ENCODE results near the gene FAM3C.

The FAM3C gene

DNA sequence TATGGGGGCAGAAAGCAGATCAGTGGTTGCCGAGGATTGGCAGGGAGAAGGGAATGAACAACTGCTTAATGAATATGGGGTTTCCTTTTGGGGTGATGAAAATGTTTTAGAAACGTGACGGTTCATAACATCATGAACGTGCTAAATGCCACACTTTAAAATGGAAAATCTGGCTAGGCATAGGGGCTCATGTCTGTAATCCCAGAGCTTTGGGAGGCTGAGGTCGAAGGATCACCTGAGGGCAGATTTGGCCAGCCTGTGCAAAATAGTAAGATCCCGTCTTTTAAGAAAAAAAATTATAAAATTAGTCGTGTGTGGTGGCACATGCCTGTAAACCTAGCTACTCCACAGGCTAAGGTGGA is 3.1 kb downstream of the FAM3C start:
- Histone ChIP-seq H2AFZ (ENCODE audit: low read length, unreplicated experiment) (no peak overlapping the region), H3K4me3 (ENCODE audit: low read depth, low read length) (no peak overlapping the region), H3K4me1 (ENCODE audit: control insufficient read depth, insufficient read depth, low read length, unreplicated experiment) (peaks cover 11% of the 10 kb centered on the region), H3K79me2 (ENCODE audit: control insufficient read depth, insufficient read depth, low read length, unreplicated experiment) (peaks cover 76% of the 10 kb centered on the region), H3K27me3 (ENCODE audit: insufficient read depth, low read length) (no peaks in the 10 kb centered on the region), H3K27ac (ENCODE audit: low read depth, low read length) (no peak overlapping the region), H3K36me3 (ENCODE audit: insufficient read depth, low read length) (peaks cover 10% of the 10 kb centered on the region; the same call in 1 of the 2 replicates)

DNA sequence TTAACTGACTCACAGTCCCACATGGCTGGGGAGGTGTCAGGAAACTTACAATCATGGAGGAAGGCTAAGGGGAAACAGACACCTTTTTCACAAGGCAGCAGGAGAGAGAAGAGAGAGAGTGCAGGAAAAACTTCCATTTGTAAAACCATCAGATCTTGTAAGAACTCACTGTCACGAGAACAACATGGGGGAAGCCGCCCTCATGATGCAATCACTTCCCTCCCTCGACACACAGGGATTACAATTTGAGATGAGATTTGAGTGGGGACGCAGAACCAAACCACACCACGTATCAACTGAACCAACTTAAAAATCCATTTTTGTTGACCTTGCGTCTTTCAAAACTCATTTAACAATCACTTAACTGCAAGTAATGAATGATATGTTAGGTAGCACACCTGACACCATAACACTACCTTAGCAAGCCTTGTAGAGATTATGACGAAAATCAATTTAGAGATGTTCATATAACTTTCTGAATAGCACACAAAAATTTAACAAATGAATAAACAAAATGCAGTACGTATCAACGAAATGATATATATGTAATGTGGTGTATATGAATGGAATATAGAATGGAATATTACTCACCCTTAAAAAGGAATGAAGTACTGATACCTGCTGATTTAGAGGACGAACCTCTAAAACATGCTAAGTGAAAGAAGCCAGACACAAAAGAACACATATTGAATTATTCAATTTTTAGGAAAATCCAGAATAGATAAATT is 3.7 kb downstream of the FAM3C start:
- Histone ChIP-seq H3K27ac (ENCODE audit: low read depth, low read length) (no peak overlapping the region), H3K79me2 (ENCODE audit: control insufficient read depth, insufficient read depth, low read length, unreplicated experiment) (peaks cover 82% of the 10 kb centered on the region), H3K4me1 (ENCODE audit: control insufficient read depth, insufficient read depth, low read length, unreplicated experiment) (peaks cover 11% of the 10 kb centered on the region)

DNA sequence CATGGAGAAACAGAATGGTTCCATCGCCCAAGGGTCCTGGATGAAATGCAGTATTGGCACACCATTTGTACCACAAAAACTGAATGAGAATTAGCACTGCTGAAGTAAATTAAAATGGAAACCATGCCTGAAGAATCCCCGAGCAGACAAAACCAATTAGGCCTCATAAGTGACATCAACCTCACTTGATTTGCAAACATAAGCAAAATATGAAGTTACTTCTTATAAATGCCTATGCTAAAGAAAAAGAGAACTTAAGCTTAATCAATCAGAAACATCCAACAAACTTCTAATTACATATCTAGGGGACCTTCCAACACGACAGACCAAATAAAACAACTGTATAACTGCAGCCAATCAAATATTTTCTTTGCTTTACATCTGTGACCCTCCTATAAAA is 4.4 kb downstream of the FAM3C start:
- Histone ChIP-seq H2AFZ (ENCODE audit: low read length, unreplicated experiment) (no peak overlapping the region), H3K4me3 (ENCODE audit: low read depth, low read length) (no peak overlapping the region), H3K27ac (ENCODE audit: low read depth, low read length) (no peak overlapping the region), H3K4me1 (ENCODE audit: control insufficient read depth, insufficient read depth, low read length, unreplicated experiment) (peaks cover 9% of the 10 kb centered on the region), H3K36me3 (ENCODE audit: insufficient read depth, low read length) (peaks cover 10% of the 10 kb centered on the region; the same call in 1 of the 2 replicates), H3K27me3 (ENCODE audit: insufficient read depth, low read length) (no peaks in the 10 kb centered on the region), H3K79me2 (ENCODE audit: control insufficient read depth, insufficient read depth, low read length, unreplicated experiment) (peaks cover 89% of the 10 kb centered on the region)

More for the DNA sequence above, 3.7 kb downstream of the FAM3C start:
- no peak overlapping the region for H2AFZ ChIP-seq (ENCODE audit: low read length, unreplicated experiment)
- no peak overlapping the region for H3K4me3 ChIP-seq (ENCODE audit: low read depth, low read length)
- H3K36me3 ChIP-seq (ENCODE audit: insufficient read depth, low read length): peaks cover 10% of the 10 kb centered on the region; the same call in 1 of the 2 replicates
- H3K27me3 ChIP-seq (ENCODE audit: insufficient read depth, low read length): no peaks in the 10 kb centered on the region

DNA sequence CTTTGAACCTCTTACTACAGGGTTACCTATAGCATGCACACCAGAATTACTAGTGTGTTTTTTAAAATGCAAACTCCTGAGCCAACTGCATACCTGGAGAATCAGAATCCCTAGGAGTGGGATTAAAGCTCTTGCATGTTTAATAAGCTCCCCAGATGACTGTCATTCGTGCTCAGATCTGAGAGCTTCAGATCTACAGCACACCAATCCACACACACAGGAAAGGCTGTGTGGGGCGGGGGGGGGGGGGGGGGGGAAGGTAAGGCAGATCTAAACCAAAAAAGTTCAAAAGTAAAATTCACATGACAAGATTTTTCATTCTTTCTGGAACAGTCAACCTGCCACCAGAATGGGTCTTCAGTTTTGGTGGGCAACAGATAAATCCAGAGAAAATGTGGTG is 5.5 kb downstream of the FAM3C start:
- Histone ChIP-seq H3K27ac (ENCODE audit: low read depth, low read length) (no peak overlapping the region), H2AFZ (ENCODE audit: low read length, unreplicated experiment) (no peak overlapping the region), H3K4me3 (ENCODE audit: low read depth, low read length) (no peak overlapping the region), H3K27me3 (ENCODE audit: insufficient read depth, low read length) (no peaks in the 10 kb centered on the region), H3K79me2 (ENCODE audit: control insufficient read depth, insufficient read depth, low read length, unreplicated experiment) (peaks cover 95% of the 10 kb centered on the region), H3K36me3 (ENCODE audit: insufficient read depth, low read length) (peaks cover 10% of the 10 kb centered on the region; the same call in 1 of the 2 replicates), H3K4me1 (ENCODE audit: control insufficient read depth, insufficient read depth, low read length, unreplicated experiment) (peaks cover 14% of the 10 kb centered on the region)

DNA sequence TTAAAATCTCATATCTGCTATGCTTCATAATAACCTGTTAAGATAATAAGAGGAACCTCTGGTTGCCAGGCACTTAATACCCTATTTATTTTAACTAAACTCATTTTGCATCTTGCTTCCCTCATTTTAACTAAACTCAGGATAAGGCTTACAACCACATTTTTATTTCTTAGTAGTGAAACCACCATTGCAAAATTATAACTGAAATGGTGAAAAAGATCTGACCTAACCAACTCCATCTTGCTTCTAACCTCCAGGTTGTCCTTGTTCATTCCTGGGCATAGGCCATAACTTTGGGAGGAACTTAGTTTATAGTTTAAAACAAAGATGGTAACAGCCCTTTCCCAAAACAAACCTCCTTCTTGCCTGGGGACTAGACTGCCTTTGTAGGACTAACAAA is 6.0 kb downstream of the FAM3C start:
- Histone ChIP-seq H3K4me1 (ENCODE audit: control insufficient read depth, insufficient read depth, low read length, unreplicated experiment) (peaks cover 19% of the 10 kb centered on the region), H3K36me3 (ENCODE audit: insufficient read depth, low read length) (peaks cover 10% of the 10 kb centered on the region; the same call in 1 of the 2 replicates), H3K79me2 (ENCODE audit: control insufficient read depth, insufficient read depth, low read length, unreplicated experiment) (peaks cover 96% of the 10 kb centered on the region), H3K27me3 (ENCODE audit: insufficient read depth, low read length) (no peaks in the 10 kb centered on the region), H3K4me3 (ENCODE audit: low read depth, low read length) (no peak overlapping the region), H2AFZ (ENCODE audit: low read length, unreplicated experiment) (no peak overlapping the region), H3K27ac (ENCODE audit: low read depth, low read length) (no peak overlapping the region)

DNA sequence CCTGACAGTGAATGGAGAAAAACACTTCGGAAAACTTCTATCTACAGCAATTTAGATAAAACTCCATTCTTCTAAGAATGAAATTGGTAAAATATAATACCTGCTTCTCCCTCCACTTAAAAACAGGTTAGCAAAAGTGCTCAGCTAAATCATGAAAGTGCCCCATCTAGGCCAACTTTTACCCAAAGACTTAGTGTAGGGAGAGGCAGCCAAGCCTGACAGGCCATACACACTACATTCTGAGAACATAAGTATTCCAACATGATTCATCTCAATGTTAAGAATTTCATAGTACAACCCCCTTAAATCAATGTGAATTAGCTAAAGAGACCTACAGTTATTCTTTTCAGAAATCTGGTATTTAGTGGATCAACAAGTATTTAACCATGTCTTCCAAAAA is 7.2 kb downstream of the FAM3C start:
- Histone ChIP-seq H3K27me3 (ENCODE audit: insufficient read depth, low read length) (no peaks in the 10 kb centered on the region), H3K79me2 (ENCODE audit: control insufficient read depth, insufficient read depth, low read length, unreplicated experiment) (peaks cover 97% of the 10 kb centered on the region), H3K36me3 (ENCODE audit: insufficient read depth, low read length) (peaks cover 10% of the 10 kb centered on the region; the same call in 1 of the 2 replicates), H2AFZ (ENCODE audit: low read length, unreplicated experiment) (no peak overlapping the region), H3K27ac (ENCODE audit: low read depth, low read length) (no peak overlapping the region), H3K4me1 (ENCODE audit: control insufficient read depth, insufficient read depth, low read length, unreplicated experiment) (peaks cover 12% of the 10 kb centered on the region), H3K4me3 (ENCODE audit: low read depth, low read length) (no peak overlapping the region)

DNA sequence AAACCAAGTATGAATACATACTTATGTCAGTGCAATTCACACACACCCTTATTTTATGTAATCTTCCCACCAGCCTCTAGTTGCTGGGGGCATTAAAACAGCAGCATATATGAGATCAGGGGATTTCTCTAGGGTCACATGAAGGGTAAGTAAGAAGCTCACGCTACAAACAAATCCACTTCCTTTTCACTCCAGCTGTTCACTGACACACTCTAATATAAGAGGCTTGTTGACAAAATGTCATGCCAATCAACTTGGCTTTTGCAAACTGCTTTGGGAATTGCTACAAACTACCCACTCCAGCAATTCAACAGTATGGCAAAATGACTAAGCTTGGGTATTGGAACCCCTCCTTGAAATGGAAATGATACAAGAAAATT is 10.3 kb downstream of the FAM3C start:
- peaks cover 5% of the 10 kb centered on the region; the same call in 1 of the 2 replicates for H3K36me3 ChIP-seq (ENCODE audit: insufficient read depth, low read length)
- H3K27ac ChIP-seq (ENCODE audit: low read depth, low read length): no peak overlapping the region

DNA sequence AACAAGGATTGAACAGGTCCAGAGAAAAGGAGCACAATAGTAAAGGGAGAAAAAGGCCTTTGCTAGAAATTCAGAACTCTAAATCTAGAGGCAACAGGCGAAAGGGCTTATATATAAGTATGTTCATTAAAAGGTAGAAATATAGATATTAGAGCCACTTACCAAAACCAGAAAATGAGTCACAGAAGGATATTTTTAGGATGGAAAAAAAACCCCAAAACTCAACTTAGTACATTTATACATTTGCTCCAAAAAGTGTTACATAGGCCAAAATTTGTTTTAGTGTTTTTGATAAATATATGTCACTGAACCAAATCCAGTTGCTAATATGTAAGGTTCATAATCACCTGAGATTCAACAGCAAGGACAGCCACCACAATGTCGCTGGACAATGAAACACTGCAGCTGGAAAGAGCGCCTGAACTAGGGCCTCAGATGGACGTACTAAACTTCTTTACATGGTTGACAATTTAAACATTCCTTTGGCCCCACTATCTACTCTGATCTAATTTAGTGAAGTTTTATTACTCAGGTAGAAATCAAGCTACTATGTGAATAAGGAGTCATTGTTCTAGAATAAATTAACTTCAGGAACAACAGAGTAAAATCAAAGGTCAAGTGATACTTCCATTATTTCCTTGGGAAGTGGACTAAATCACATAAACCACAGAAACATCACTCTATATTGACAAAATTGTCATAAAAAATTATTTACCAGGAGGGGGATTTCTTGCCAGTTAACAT is 10.9 kb downstream of the FAM3C start:
- H2AFZ ChIP-seq (ENCODE audit: low read length, unreplicated experiment): no peak overlapping the region
- H3K36me3 ChIP-seq (ENCODE audit: insufficient read depth, low read length): peaks cover 6% of the 10 kb centered on the region; the same call in 1 of the 2 replicates
- H3K79me2 ChIP-seq (ENCODE audit: control insufficient read depth, insufficient read depth, low read length, unreplicated experiment): peaks cover 88% of the 10 kb centered on the region
- no peak overlapping the region for H3K27ac ChIP-seq (ENCODE audit: low read depth, low read length)
- no peak overlapping the region for H3K4me3 ChIP-seq (ENCODE audit: low read depth, low read length)
- no peaks in the 10 kb centered on the region for H3K27me3 ChIP-seq (ENCODE audit: insufficient read depth, low read length)
- peaks cover 12% of the 10 kb centered on the region for H3K4me1 ChIP-seq (ENCODE audit: control insufficient read depth, insufficient read depth, low read length, unreplicated experiment)

More for the DNA sequence above, 10.3 kb downstream of the FAM3C start:
- peaks cover 12% of the 10 kb centered on the region for H3K4me1 ChIP-seq (ENCODE audit: control insufficient read depth, insufficient read depth, low read length, unreplicated experiment)
- H3K4me3 ChIP-seq (ENCODE audit: low read depth, low read length): no peak overlapping the region
- peaks cover 91% of the 10 kb centered on the region for H3K79me2 ChIP-seq (ENCODE audit: control insufficient read depth, insufficient read depth, low read length, unreplicated experiment)
- no peaks in the 10 kb centered on the region for H3K27me3 ChIP-seq (ENCODE audit: insufficient read depth, low read length)
- no peak overlapping the region for H2AFZ ChIP-seq (ENCODE audit: low read length, unreplicated experiment)

DNA sequence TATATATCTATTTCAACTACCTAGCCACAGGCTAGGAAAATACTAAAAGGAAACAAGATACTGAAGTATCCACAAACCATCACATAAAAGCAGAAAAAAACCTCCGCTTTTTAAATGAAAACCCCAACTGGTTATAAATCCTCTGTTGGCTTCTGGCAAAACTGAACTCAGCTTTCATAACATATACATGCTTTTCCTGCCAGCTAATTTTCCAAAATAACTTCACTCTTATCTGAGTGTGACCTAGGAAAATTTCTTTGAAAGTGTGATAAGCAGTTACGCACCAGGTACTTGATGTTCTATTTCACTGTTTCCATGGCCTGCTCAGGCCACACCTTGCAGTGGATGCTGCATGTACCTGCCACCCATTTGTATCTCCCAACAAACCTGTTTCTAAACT is 11.8 kb downstream of the FAM3C start:
- Histone ChIP-seq H3K4me3 (ENCODE audit: low read depth, low read length) (no peak overlapping the region), H2AFZ (ENCODE audit: low read length, unreplicated experiment) (no peak overlapping the region), H3K27ac (ENCODE audit: low read depth, low read length) (no peak overlapping the region), H3K4me1 (ENCODE audit: control insufficient read depth, insufficient read depth, low read length, unreplicated experiment) (peaks cover 12% of the 10 kb centered on the region), H3K27me3 (ENCODE audit: insufficient read depth, low read length) (no peaks in the 10 kb centered on the region), H3K79me2 (ENCODE audit: control insufficient read depth, insufficient read depth, low read length, unreplicated experiment) (peaks cover 88% of the 10 kb centered on the region), H3K36me3 (ENCODE audit: insufficient read depth, low read length) (peaks cover 11% of the 10 kb centered on the region; the same call in 1 of the 2 replicates)

DNA sequence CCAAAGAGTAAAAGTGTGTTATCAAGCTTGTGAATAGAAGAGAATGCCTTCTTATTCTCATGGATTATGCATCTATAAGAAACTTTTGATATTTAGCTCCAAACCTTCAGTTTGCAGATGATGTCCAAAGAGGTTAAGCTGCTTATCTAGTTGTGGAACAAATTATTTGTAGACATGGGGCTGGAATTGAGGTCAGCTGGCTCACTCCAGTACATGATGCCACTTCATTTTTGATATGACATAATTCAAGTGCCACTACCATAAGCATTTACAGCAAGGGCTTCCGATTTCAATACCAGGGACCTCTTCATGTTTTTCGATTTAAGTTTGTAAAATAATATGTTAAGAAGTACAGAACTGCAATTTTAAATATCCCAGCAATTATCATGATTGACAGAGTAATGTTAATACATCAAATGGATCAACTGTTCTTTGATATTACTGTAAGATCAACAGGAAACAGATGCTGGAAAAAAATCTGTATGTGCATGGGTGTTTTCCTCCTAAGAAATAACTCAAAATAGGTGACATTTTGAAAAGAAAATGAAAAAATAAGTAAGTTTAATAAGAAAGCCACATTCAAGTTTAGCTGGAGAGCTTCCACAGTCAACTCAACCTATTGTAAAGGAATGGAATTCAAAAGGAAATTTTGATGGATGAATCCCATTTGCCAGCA is 12.7 kb downstream of the FAM3C start:
- Histone ChIP-seq H3K36me3 (ENCODE audit: insufficient read depth, low read length) (peaks cover 11% of the 10 kb centered on the region; the same call in 1 of the 2 replicates), H2AFZ (ENCODE audit: low read length, unreplicated experiment) (no peak overlapping the region), H3K27ac (ENCODE audit: low read depth, low read length) (no peak overlapping the region), H3K4me3 (ENCODE audit: low read depth, low read length) (no peak overlapping the region), H3K4me1 (ENCODE audit: control insufficient read depth, insufficient read depth, low read length, unreplicated experiment) (peaks cover 12% of the 10 kb centered on the region), H3K27me3 (ENCODE audit: insufficient read depth, low read length) (no peaks in the 10 kb centered on the region), H3K79me2 (ENCODE audit: control insufficient read depth, insufficient read depth, low read length, unreplicated experiment) (peaks cover 81% of the 10 kb centered on the region)

Measured in ACC112 (cell line).